GM19099 (cell line): ENCODE results near the gene CLC.

ENCODE experiments used
- POLR2A ChIP-seq: IDR thresholded peaks from 3 replicates; pipeline ENCODE4 v1.6.1; 2011; ENCODE audit warnings: low read depth; ENCODE audit not compliant: insufficient read length; ENCODE audit errors: extremely low read depth

CLC gene

DNA sequence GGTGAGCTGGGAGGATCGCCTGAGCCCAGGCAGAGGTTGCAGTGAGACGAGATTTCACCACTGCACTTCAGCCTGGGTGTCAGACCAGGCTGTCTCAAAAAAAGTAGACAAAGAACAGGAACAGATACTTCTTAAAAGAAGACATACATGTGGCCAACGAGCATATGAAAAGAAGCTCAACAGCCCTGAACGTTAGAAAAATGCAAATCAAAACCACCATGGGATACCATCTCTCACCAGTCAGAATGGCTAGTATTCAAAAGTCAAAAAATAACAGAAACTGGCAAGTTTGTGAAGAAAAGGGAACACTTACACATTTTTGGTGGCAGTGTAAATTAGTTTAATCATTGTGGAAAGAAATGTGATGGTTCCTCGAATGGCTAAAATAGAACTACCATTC lies 36.5 kb downstream of the CLC start:
- TF ChIP-seq POLR2A, result no peak

DNA sequence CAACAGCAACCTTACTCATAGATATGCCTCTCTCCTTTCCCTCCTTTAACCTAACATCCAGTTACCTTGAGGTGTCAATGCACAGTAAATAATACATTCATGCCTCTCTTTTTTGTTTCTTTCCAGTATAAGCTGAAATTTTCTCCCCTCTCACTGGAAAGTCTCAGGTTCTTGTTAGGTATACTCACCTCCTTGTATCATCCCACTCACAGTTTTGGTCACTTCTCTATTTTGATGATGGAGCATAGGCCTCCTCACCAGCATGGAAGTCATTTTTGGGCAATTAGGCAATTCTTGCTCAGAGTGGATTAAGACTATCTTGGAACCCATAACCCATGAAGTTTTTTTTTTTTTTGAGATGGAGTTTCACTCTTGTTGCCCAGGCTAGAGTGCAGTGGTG lies 39.3 kb downstream of the CLC start:
- TF ChIP-seq POLR2A, result no peak

DNA sequence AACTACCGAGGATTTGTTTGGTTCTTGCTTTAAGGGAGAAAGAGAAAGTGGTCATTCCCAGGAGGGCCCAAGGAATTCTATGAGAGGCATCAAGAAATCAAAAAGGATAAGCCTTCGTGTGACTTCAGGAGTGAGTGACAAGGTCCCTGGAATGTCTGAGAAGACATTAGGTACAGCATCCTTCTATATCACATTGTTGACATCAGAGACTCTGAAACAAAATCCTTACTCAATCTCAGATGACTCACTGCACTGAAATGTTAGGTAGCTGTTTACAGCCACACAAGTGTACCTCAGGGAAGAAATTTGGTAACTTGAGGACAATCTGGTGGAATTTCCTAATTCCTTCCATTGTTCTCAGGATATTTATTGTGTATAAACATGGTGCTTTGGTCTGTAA lies 41.4 kb downstream of the CLC start:
- no peak for TF ChIP-seq POLR2A

DNA sequence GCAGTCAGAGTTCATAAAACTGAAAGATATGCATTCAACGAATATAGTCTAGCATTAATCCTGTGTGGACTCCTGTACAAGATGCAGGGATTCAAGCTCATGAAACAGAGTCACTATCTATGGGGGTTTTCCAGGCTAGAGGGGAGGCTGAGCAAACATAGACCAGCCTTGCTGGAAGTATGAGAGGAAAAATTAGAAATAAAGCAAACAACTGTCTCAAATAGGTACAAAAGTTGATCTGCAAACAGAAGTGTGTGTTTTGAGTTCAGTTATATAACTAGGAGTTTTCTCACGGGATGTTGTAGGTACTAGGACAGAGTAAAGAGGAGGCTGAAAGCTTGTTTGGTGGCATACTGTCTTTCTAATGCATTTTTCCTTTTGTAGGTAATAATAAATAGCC lies 42.1 kb downstream of the CLC start:
- no peak for TF ChIP-seq POLR2A

DNA sequence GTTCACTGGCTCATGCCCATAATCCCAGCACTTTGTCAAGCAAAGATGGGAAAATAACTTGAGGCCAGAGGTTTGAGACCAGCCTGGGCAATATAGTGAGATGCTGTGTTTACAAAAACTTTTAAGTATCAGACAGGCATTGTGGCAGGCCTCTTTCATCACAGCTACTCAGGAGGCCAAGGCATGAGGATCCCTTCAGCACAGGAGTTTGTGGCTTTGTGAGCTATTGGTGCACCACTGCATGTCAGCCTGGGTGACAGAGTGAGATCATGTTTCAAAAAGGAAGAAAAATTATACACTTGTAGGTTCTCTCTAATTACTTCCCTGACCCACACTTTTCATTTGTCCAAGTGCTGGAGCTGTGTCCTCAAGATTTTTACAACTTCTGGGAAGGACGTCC lies 45.0 kb downstream of the CLC start:
- no peak for TF ChIP-seq POLR2A

DNA sequence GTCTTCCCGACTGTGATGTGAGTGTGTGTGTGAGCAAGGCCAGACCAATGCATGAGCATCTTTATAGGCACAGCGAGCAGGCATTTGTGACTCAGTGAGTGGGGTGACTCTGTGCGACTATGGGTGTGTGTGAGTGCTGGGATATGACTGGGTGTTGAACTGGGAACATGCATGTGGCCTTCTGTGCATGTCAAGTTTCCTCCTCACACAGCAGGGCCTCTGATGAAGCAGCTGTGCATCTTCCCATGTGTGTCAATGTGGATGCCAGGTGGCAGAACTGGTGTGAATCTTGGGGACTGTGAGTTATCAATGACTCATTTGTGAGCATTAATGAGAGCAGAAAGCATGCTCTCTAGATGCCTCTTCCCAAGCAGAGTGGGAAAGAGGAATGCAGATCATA lies 45.7 kb downstream of the CLC start:
- TF ChIP-seq POLR2A, result no peak

DNA sequence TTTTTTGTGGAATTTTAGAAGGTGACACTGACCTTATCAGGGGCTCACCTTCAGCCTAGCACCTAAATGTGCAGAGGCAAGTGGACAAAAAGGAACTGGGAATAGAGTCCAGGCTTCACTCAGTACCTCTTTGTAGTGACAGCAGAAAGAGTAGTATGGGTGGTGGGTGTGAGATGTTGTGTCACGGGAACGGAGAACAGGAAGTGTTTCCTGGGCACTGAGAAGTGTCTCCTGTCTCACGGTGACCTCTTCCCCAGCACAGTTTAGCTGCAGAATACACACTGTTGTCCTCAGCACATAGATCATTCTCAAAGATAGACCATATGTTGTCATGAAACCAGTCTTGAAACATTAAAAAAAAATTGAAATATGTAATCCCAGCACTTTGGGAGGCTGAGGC lies 51.1 kb downstream of the CLC start:
- TF ChIP-seq POLR2A, result no peak

- TF ChIP-seq POLR2A, result no peak
Measured at GRCh38 chr19:39684267-39684666, 53.6 kb downstream of the CLC start.

DNA sequence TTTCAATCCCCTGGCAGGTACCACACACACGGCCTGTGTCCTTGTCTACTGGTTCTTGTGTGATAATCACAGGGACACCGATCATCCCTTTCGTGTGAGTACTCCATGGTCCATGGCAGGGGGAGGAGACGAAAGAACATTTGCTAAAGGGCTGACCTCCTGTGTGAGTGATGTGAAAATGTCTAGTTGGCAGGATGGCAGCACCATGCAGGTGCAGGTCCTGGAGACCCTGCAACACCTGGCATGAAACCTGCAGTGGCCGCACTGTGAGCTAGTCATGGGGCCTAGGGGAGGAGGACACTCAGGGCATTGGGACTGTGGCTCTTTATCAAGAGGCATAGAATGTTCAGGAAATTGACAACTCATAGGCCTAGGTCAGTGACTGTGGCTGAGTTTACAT lies 56.4 kb downstream of the CLC start:
- no peak for TF ChIP-seq POLR2A
